Lower leg skin (tissue), 3 donors: Measurements from ENCODE around the gene GAS2L2.

ENCODE experiments used
- POLR2A ChIP-seq, 2 donors: fragments of 450-650 bp; IDR thresholded peaks; one replicate each; pipeline ENCODE4 v1.6.1; 2016 to 2017; ENCODE audit warnings: antibody characterized with exemption in 2 of 2, mild to moderate bottlenecking in 1 of 2, moderate library complexity in 1 of 2
- TF ChIP-seq, protein P1 (sequence below), 3 donors: fragments of 450-650 bp; IDR thresholded peaks; one replicate each; pipeline ENCODE4 v1.5.1; 2016; ENCODE audit warnings: antibody characterized with exemption in 3 of 3, mild to moderate bottlenecking in 3 of 3, moderate library complexity in 2 of 3

DNA sequence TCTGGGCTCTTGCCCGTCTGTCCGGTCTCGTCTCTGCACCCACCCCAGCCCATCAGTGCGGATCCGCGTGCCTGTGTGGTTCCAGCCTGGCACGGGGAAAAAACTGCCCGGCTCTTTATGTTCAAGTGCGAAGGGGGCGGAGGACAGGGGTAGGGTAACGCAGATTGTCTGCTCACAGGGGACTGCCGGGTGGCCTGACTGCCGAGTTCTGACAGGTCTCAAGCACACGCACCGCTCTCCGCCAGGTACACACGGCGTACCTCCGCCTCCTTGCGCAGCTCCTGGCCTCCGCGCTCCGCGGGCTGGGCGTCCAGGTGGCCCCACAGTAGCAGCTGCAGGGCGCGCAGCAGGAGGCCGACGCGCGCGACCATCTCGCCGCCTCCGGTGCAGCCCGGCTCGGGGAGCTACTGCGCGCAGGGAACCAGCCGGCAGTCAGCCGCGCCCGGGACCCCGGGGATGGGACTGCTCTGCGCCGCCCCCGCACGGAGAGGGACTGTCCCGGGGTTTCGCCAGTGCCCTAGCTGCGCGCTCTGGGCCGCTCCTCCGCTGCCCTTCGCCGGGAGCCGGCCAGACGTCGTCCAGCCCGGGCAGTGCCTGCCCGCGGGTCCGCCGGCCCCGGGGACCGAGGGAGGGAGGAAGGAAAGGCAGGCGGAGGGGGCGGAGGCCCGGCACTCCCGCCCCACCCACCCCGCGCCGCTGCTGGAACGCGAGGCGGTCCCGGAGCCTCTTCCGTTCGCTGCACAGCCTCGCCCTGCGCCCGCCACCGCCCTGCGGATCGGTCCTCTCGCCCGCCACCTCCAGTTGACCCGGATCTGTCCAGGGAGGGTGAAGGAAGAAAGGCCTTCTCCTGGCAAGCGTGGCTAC, 42.2 kb upstream of the GAS2L2 start, which contains the start of gene MMP28:
- no peak for TF ChIP-seq POLR2A (IDR thresholded peaks at IDR 0.05)
- TF ChIP-seq, protein P1, sequence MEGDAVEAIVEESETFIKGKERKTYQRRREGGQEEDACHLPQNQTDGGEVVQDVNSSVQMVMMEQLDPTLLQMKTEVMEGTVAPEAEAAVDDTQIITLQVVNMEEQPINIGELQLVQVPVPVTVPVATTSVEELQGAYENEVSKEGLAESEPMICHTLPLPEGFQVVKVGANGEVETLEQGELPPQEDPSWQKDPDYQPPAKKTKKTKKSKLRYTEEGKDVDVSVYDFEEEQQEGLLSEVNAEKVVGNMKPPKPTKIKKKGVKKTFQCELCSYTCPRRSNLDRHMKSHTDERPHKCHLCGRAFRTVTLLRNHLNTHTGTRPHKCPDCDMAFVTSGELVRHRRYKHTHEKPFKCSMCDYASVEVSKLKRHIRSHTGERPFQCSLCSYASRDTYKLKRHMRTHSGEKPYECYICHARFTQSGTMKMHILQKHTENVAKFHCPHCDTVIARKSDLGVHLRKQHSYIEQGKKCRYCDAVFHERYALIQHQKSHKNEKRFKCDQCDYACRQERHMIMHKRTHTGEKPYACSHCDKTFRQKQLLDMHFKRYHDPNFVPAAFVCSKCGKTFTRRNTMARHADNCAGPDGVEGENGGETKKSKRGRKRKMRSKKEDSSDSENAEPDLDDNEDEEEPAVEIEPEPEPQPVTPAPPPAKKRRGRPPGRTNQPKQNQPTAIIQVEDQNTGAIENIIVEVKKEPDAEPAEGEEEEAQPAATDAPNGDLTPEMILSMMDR (IDR thresholded peaks at IDR 0.05): no peak
